ENCODE results near the gene AADAT.
"Not testable (repeated sequence)": the region's sequence is repeated elsewhere in the genome, so short reads cannot be mapped to it uniquely, and the experiment has no call there.

Gene AADAT

DNA sequence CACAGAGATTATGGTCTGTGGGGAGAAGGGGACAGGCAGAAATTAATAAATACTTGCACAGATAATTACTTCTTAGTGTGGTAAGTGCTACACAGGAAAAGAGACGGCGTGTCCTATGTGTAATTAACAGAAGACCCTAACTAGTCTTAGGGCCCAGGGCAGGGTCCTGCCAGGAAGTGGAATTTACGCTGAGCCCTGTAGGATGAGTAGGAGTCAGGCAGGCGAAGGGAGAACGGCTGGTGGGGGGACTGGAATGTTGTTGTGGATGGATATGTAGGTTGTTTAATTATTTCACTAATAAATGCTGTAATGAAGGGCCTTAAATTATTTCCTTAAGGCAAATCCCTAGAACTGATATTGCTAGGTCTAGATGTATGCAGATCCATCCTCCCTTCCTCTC is 36.8 kb downstream of the AADAT start:
- no peaks in the 10 kb centered on the region for H3K9me3 ChIP-seq (ENCODE audit: control insufficient read depth in 1 of 2, low read length in 2 of 2)
- no peak overlapping the region for H3K4me3 ChIP-seq (ENCODE audit: low read depth in 1 of 2, low read length in 2 of 2)
- H3K27me3 ChIP-seq (ENCODE audit: low read depth, low read length), result no peaks in the 10 kb centered on the region
- H3K27ac ChIP-seq (ENCODE audit: low read length), result no peak overlapping the region
- H3K4me1 ChIP-seq (ENCODE audit: control insufficient read depth in 1 of 2, insufficient read depth in 2 of 2, low read length in 2 of 2), result no peaks in the 10 kb centered on the region
- peaks cover 0 to 3% of the 10 kb centered on the region in 2 donors for H3K36me3 ChIP-seq (ENCODE audit: control insufficient read depth in 1 of 2, insufficient read depth in 2 of 2, low read length in 2 of 2)

DNA sequence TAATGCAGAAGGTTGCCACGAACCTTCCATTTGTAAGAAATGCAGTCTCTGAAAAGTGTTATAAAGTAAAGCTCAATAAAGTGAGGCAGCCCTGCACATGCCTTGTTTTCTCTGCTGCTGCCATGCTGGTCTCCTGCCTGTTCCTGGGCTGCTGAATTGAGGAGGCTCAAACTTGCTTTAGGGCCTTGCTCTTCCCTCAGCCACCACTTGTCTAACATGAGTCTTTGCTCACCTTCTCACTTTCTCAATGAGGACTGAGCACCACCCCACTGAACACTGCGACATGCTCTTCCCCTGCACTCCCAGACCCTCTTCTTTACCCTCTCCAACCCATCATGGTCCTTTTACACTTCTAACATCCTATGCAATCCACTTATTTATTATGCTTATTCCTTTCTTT is 38.4 kb downstream of the AADAT start:
- no peak overlapping the region for H3K27ac ChIP-seq (ENCODE audit: low read length)
- H3K9me3 ChIP-seq (ENCODE audit: control insufficient read depth in 1 of 2, low read length in 2 of 2), result no peaks in the 10 kb centered on the region
- H3K4me3 ChIP-seq (ENCODE audit: low read depth in 1 of 2, low read length in 2 of 2), result no peak overlapping the region
- no peaks in the 10 kb centered on the region for H3K36me3 ChIP-seq (ENCODE audit: control insufficient read depth in 1 of 2, insufficient read depth in 2 of 2, low read length in 2 of 2)
- no peaks in the 10 kb centered on the region for H3K27me3 ChIP-seq (ENCODE audit: low read depth, low read length)
- no peaks in the 10 kb centered on the region for H3K4me1 ChIP-seq (ENCODE audit: control insufficient read depth in 1 of 2, insufficient read depth in 2 of 2, low read length in 2 of 2)

DNA sequence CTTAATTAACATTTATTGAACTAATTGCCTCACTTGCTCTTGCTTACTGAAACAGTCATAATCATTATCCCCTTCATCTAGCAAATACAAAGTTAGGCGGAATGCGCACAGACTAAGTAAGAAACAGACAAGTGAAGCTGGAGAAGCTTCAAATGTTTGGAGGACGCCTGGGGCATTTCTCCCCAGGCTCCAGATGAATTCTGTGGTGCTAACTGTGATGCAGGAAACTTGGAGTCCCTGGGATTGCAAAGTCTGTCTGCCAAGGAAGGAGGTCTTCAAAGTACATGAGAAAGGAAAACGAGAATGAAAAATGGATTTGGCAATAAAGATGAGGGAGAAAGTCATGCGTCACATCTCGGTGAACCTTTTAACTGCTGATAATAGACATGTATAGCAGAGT is 40.0 kb downstream of the AADAT start:
- H3K27me3 ChIP-seq (ENCODE audit: low read depth, low read length), result no peaks in the 10 kb centered on the region
- H3K36me3 ChIP-seq (ENCODE audit: control insufficient read depth in 1 of 2, insufficient read depth in 2 of 2, low read length in 2 of 2), result no peaks in the 10 kb centered on the region
- no peaks in the 10 kb centered on the region for H3K9me3 ChIP-seq (ENCODE audit: control insufficient read depth in 1 of 2, low read length in 2 of 2)
- no peak overlapping the region for H3K4me3 ChIP-seq (ENCODE audit: low read depth in 1 of 2, low read length in 2 of 2)
- no peak overlapping the region for H3K27ac ChIP-seq (ENCODE audit: low read length)
- H3K4me1 ChIP-seq (ENCODE audit: control insufficient read depth in 1 of 2, insufficient read depth in 2 of 2, low read length in 2 of 2), result no peaks in the 10 kb centered on the region

DNA sequence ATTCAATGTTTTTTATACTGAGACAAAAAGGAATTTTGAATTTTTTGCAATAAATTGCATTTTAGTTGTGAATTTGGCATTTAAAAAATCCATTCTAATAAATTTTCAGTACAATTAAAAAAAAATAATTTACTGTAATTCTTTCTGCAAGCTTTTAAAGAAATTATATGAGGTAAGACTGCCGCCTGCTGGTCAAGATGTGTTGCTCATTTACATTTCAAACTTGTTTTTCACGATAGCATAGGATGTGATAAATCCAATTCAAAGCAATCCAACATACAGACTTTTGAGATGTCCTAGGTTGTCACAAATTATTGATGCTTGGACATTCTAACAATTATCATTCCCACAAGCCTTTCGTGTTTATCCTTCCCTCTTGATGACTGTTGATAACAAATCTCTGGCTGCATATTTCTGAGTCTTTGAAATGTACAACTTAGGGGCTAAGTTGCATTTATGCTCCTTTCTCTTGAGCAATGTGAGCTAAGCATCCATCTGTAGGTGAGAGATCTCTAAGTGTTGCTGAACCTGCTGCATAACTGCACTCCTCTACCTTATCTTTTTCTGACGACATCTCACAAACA is 41.9 kb downstream of the AADAT start:
- H3K9me3 ChIP-seq (ENCODE audit: control insufficient read depth in 1 of 2, low read length in 2 of 2), result no peaks in the 10 kb centered on the region
- no peaks in the 10 kb centered on the region for H3K36me3 ChIP-seq (ENCODE audit: control insufficient read depth in 1 of 2, insufficient read depth in 2 of 2, low read length in 2 of 2)
- H3K27me3 ChIP-seq (ENCODE audit: low read depth, low read length), result no peaks in the 10 kb centered on the region
- no peak overlapping the region for H3K4me3 ChIP-seq (ENCODE audit: low read depth in 1 of 2, low read length in 2 of 2)
- no peaks in the 10 kb centered on the region for H3K4me1 ChIP-seq (ENCODE audit: control insufficient read depth in 1 of 2, insufficient read depth in 2 of 2, low read length in 2 of 2)
- H3K27ac ChIP-seq (ENCODE audit: low read length), result no peak overlapping the region

DNA sequence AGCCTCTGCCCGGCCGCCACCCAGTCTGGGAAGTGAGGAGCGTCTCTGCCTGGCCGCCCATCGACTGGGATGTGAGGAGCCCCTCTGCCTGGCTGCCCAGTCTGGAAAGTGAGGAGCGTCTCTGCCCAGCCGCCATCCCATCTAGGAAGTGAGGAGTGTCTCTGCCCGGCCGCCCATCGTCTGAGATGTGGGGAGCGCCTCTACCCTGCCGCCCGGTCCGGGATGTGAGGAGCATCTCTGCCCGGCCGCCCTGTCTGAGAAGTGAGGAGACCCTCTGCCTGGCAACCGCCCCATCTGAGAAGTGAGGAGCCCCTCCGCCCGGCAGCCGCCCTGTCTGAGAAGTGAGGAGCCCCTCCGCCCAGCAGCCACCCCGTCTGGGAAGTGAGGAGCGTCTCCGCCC is 43.6 kb downstream of the AADAT start:
- H3K27ac ChIP-seq (ENCODE audit: low read length); H3K27me3 ChIP-seq (ENCODE audit: low read depth, low read length); H3K4me1 ChIP-seq (ENCODE audit: control insufficient read depth in 1 of 2, insufficient read depth in 2 of 2, low read length in 2 of 2); H3K9me3 ChIP-seq (ENCODE audit: control insufficient read depth in 1 of 2, low read length in 2 of 2); H3K4me3 ChIP-seq (ENCODE audit: low read depth in 1 of 2, low read length in 2 of 2); H3K36me3 ChIP-seq (ENCODE audit: control insufficient read depth in 1 of 2, insufficient read depth in 2 of 2, low read length in 2 of 2): not testable (repeated sequence)

DNA sequence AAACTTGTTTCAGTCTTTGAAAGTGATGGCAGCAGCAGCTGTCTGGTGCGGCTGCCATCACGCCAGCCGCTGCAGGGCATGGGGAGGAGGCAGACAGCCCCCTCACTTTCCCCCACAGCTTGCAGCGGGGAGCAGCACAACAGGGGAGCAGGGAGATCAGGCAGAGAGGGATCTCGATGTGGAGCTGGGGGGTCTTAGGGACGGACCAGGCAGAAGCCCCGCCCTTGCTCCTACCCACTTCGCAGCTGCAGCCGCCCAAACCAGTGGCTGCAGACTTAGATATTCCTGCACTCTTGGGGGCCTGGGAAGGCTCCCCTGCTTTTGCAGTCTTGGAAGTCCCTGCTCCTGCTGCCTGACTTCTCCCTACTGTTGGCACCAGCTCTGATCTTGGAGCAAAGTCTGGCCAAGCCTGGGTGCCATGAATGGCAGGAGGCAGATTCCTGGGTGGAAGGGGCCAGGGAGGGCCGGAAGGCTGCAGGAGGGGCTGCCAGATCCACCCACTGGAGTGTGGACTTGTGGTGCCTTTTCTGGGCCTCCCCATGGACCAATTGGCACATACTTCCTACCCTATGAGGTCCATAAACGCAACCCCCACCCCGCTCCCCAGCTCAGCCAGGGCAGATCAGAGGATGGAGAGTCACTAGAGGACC is 49.6 kb downstream of the AADAT start:
- Histone ChIP-seq H3K9me3 (ENCODE audit: control insufficient read depth in 1 of 2, low read length in 2 of 2) (no peaks in the 10 kb centered on the region), H3K27me3 (ENCODE audit: low read depth, low read length) (no peaks in the 10 kb centered on the region), H3K4me3 (ENCODE audit: low read depth in 1 of 2, low read length in 2 of 2) (no peak overlapping the region), H3K4me1 (ENCODE audit: control insufficient read depth in 1 of 2, insufficient read depth in 2 of 2, low read length in 2 of 2) (no peaks in the 10 kb centered on the region), H3K36me3 (ENCODE audit: control insufficient read depth in 1 of 2, insufficient read depth in 2 of 2, low read length in 2 of 2) (no peaks in the 10 kb centered on the region), H3K27ac (ENCODE audit: low read length) (no peak overlapping the region)

DNA sequence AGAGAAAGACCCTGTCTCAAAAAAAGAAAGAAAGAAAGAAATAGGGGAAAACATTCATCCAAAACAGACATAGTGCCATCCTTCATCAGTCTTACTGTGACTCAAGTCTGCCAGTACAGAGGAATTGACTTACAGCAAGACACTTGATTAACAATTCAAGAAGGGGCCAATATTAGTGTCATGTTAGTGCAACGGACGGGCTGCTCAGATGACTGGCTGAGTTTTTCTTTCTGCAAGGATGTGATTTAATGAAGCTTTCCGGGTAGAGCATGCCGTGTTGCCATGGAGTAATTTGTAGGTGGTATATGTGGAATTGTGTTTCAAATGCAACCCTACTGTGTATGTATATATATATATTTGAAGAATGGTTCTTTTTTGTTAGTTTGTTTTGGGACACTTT is 51.0 kb downstream of the AADAT start:
- Histone ChIP-seq H3K4me1 (ENCODE audit: control insufficient read depth in 1 of 2, insufficient read depth in 2 of 2, low read length in 2 of 2) (no peaks in the 10 kb centered on the region), H3K4me3 (ENCODE audit: low read depth in 1 of 2, low read length in 2 of 2) (no peak overlapping the region), H3K36me3 (ENCODE audit: control insufficient read depth in 1 of 2, insufficient read depth in 2 of 2, low read length in 2 of 2) (no peaks in the 10 kb centered on the region), H3K27me3 (ENCODE audit: low read depth, low read length) (no peaks in the 10 kb centered on the region), H3K9me3 (ENCODE audit: control insufficient read depth in 1 of 2, low read length in 2 of 2) (no peaks in the 10 kb centered on the region), H3K27ac (ENCODE audit: low read length) (no peak overlapping the region)

DNA sequence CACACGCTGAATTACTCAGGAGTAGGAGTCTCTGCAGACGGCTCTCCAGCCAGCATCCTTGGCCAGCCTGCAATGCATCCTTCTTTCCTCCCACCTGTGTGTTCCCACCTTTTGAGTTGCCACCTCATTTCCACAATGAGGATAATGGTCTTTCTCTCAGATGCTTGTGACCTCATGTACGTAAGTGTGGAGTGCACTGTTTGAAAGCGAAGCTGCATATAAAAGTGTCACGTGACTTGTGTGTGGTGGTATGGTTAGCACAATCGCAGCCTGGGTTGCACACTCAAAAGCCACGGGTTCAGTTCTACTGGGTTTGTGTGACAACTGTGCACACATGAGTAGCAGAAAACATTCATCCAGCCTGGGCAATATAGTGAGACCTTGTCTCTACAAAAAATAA is 51.5 kb downstream of the AADAT start:
- Histone ChIP-seq H3K9me3 (ENCODE audit: control insufficient read depth in 1 of 2, low read length in 2 of 2) (no peaks in the 10 kb centered on the region), H3K36me3 (ENCODE audit: control insufficient read depth in 1 of 2, insufficient read depth in 2 of 2, low read length in 2 of 2) (no peaks in the 10 kb centered on the region), H3K4me3 (ENCODE audit: low read depth in 1 of 2, low read length in 2 of 2) (no peak overlapping the region), H3K27me3 (ENCODE audit: low read depth, low read length) (no peaks in the 10 kb centered on the region), H3K4me1 (ENCODE audit: control insufficient read depth in 1 of 2, insufficient read depth in 2 of 2, low read length in 2 of 2) (no peaks in the 10 kb centered on the region), H3K27ac (ENCODE audit: low read length) (no peak overlapping the region)

DNA sequence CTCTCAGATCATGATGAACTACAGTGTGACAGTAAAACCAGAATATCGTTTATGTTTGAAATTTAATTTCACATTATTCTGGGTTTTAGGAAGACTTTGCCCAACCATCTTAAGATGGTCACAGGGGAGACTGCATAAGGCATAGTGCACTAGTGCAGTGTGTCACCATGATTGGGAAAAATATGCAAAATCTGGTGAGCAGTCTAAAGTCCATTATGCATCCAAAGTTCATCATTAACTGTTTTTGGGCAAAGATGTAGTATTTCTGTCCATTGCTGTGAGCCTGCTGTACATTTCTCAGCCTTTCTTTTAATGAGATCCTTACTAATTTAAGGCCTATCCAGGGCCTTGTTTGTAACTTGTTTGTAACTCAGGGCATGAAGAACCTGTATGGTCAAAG is 52.3 kb downstream of the AADAT start:
- Histone ChIP-seq H3K36me3 (ENCODE audit: control insufficient read depth in 1 of 2, insufficient read depth in 2 of 2, low read length in 2 of 2) (no peaks in the 10 kb centered on the region), H3K27me3 (ENCODE audit: low read depth, low read length) (no peaks in the 10 kb centered on the region), H3K9me3 (ENCODE audit: control insufficient read depth in 1 of 2, low read length in 2 of 2) (no peaks in the 10 kb centered on the region)

DNA sequence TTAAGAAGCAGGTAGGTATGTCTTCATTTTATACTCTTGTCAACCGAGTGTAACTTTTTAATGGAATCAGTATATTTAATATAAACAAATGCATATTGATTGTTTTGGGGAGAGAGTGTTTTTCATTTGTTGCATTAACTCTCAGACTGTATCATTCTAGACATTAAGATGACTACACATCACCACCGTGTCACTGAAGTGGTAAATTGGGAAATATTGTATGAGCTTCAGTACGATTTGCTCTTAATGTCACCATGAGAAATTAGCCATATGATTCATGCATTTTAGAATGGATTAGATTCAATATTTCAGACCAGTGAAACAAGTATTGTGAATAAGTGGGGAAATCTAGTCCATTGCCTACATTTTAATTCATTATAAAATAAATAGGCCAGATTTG is 53.9 kb downstream of the AADAT start:
- H3K9me3 ChIP-seq (ENCODE audit: control insufficient read depth in 1 of 2, low read length in 2 of 2), result no peaks in the 10 kb centered on the region

More for the DNA sequence above, 52.3 kb downstream of the AADAT start:
- Histone ChIP-seq H3K27ac (ENCODE audit: low read length) (no peak overlapping the region), H3K4me1 (ENCODE audit: control insufficient read depth in 1 of 2, insufficient read depth in 2 of 2, low read length in 2 of 2) (no peaks in the 10 kb centered on the region), H3K4me3 (ENCODE audit: low read depth in 1 of 2, low read length in 2 of 2) (no peak overlapping the region)

DNA sequence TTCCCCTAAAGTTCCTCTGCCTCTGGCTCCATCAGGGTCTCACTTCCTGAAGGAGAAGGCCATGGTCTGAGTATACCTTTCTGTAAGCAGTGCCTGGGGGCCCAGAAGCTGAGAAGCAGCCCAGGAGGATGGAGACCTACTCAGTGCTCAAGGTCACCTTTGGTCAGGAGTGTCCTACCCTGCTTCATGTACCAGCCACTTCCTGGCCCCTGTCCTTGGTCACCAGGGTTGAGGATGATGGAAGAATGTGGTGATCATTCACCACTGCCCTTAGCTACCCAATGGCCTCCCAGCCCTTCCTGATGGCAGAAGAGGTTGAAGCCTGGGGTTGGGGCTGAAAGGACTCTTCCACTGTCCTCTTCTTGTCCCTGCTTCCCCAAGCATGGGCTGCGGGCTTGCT is 54.5 kb downstream of the AADAT start:
- Histone ChIP-seq H3K27ac (ENCODE audit: low read length) (no peak overlapping the region), H3K36me3 (ENCODE audit: control insufficient read depth in 1 of 2, insufficient read depth in 2 of 2, low read length in 2 of 2) (no peaks in the 10 kb centered on the region), H3K4me3 (ENCODE audit: low read depth in 1 of 2, low read length in 2 of 2) (no peak overlapping the region), H3K9me3 (ENCODE audit: control insufficient read depth in 1 of 2, low read length in 2 of 2) (no peaks in the 10 kb centered on the region), H3K27me3 (ENCODE audit: low read depth, low read length) (no peaks in the 10 kb centered on the region), H3K4me1 (ENCODE audit: control insufficient read depth in 1 of 2, insufficient read depth in 2 of 2, low read length in 2 of 2) (no peaks in the 10 kb centered on the region)

More for the DNA sequence above, 53.9 kb downstream of the AADAT start:
- H3K4me1 ChIP-seq (ENCODE audit: control insufficient read depth in 1 of 2, insufficient read depth in 2 of 2, low read length in 2 of 2), result no peaks in the 10 kb centered on the region
- H3K27me3 ChIP-seq (ENCODE audit: low read depth, low read length), result no peaks in the 10 kb centered on the region
- H3K4me3 ChIP-seq (ENCODE audit: low read depth in 1 of 2, low read length in 2 of 2), result no peak overlapping the region
- H3K36me3 ChIP-seq (ENCODE audit: control insufficient read depth in 1 of 2, insufficient read depth in 2 of 2, low read length in 2 of 2), result no peaks in the 10 kb centered on the region
- H3K27ac ChIP-seq (ENCODE audit: low read length), result no peak overlapping the region

DNA sequence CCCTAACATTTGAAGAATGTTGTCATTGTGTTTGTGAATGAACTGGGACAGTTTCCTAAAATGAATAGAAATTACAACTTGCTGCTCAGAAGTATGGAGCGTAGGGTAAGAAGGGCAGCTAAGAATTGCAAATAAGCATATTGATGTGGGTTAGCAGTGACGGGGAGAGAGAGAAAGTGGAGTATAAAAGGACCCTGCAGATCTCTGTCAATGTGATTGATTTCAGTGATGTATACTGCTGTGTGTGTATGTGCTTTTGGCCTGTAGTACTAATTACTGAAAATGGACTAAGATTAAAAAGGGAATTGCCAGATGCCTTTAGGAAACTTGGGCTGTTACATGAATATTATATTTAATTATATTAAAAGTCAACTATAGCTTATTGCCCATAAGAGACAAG is 55.8 kb downstream of the AADAT start:
- Histone ChIP-seq H3K9me3 (ENCODE audit: control insufficient read depth in 1 of 2, low read length in 2 of 2) (no peaks in the 10 kb centered on the region), H3K4me1 (ENCODE audit: control insufficient read depth in 1 of 2, insufficient read depth in 2 of 2, low read length in 2 of 2) (no peaks in the 10 kb centered on the region), H3K27me3 (ENCODE audit: low read depth, low read length) (no peaks in the 10 kb centered on the region), H3K27ac (ENCODE audit: low read length) (no peak overlapping the region), H3K36me3 (ENCODE audit: control insufficient read depth in 1 of 2, insufficient read depth in 2 of 2, low read length in 2 of 2) (no peaks in the 10 kb centered on the region), H3K4me3 (ENCODE audit: low read depth in 1 of 2, low read length in 2 of 2) (no peak overlapping the region)

Data from muscle layer of duodenum (tissue), 2 donors.